ENCODE data around the gene MAGIX. TPM values are rescaled to one million over a fixed set of nuclear protein-coding genes. Genes with fewer than 3 reads are reported as not detected.

The MAGIX gene
- total RNA-seq, 1 experiment from 2014 or later = 1.9 TPM

- no peak overlapping the region for H2BK12ac ChIP-seq (ENCODE audit: insufficient read length, low read depth, low read length)
- H3K27ac Mint-ChIP-seq = no peak overlapping the region; a peak in 1 of 7 replicates
- H3K4me1 ChIP-seq (ENCODE audit: insufficient read depth, low read length) = no peaks in the 10 kb centered on the region
- no peak overlapping the region for H3K4ac ChIP-seq (ENCODE audit: low read depth, low read length)
- peaks cover 0 to 7% (median 4%) of the 10 kb centered on the region in 3 experiments; a peak in 2 of 7 replicates for H3K36me3 Mint-ChIP-seq (ENCODE audit: insufficient read depth in 1 of 3, low read depth in 3 of 3)
- H2AFZ ChIP-seq (ENCODE audit: low read length) = no peak overlapping the region
- H2AK5ac ChIP-seq (ENCODE audit: insufficient read length, low read length) = no peak overlapping the region
- no peak overlapping the region for H3K56ac ChIP-seq (ENCODE audit: insufficient read length, low read depth, low read length)
- H3K4me3 Mint-ChIP-seq = no peak overlapping the region
- no peaks in the 10 kb centered on the region for H3K79me1 ChIP-seq (ENCODE audit: insufficient read depth, low read depth, low read length, poor library complexity, severe bottlenecking)
- H3K4me2 ChIP-seq (ENCODE audit: insufficient read depth, insufficient read length, low read length) = no peak overlapping the region
- peak; percentile 73 for DNase-seq
- no peaks in the 10 kb centered on the region for H3K23me2 ChIP-seq (ENCODE audit: insufficient read length, low read depth, low read length, poor library complexity, severe bottlenecking)
- H4K5ac ChIP-seq (ENCODE audit: insufficient read length, low read depth, low read length) = no peak overlapping the region
- H3K14ac ChIP-seq (ENCODE audit: insufficient read depth, low read length) = no peak overlapping the region
- peaks cover 41% of the 10 kb centered on the region for H3K9me3 ChIP-seq (ENCODE audit: control insufficient read depth, low read depth, low read length)
- peaks cover 64 to 85% of the 10 kb centered on the region in 2 experiments for H3K9me3 Mint-ChIP-seq
- no peak overlapping the region for H2BK20ac ChIP-seq (ENCODE audit: low read depth, low read length, poor library complexity, severe bottlenecking)
- H2BK120ac ChIP-seq (ENCODE audit: low read depth, low read length, poor library complexity, severe bottlenecking) = no peak overlapping the region
- H4K8ac ChIP-seq (replicated peaks; ENCODE audit: insufficient read length, low read depth, low read length) = no peak overlapping the region
- H3K27me3 ChIP-seq (ENCODE audit: insufficient read depth, low read length) = no peaks in the 10 kb centered on the region
- no peaks in the 10 kb centered on the region for H4K20me1 ChIP-seq (ENCODE audit: control insufficient read depth, insufficient read depth, insufficient read length)
- no peak overlapping the region for H2BK5ac ChIP-seq (ENCODE audit: insufficient read length, low read length)
- H3K9ac ChIP-seq (ENCODE audit: extremely low read depth, insufficient read length, low read length) = no peak overlapping the region
- no peak overlapping the region for H3K18ac ChIP-seq (ENCODE audit: insufficient read length, low read depth, low read length)
- no peak overlapping the region for H3T11ph ChIP-seq (ENCODE audit: low read length)
- H2BK15ac ChIP-seq (ENCODE audit: low read depth, low read length) = no peak overlapping the region
- H4K91ac ChIP-seq (ENCODE audit: insufficient read length, low read depth, low read length) = no peak overlapping the region
- H3K79me2 ChIP-seq (ENCODE audit: insufficient read depth, low read length) = no peaks in the 10 kb centered on the region
- peaks cover 10% of the 10 kb centered on the region for H3K27me3 Mint-ChIP-seq (ENCODE audit: low read depth)
- TF ChIP-seq CTCF (conservative IDR thresholded peaks at IDR 0.05) = 0 out of 3 replicates have a peak, but pooled peaks have one; percentile 17
- no peak overlapping the region for H3K23ac ChIP-seq (ENCODE audit: insufficient read length, low read depth, low read length)
- H3K27ac ChIP-seq (ENCODE audit: insufficient read length, low read depth, low read length) = no peak overlapping the region
- WGBS (ENCODE audit: extremely low coverage, insufficient read length, low lambda C conversion rate) = no CpG with 5 or more reads among the region's 28 CpGs
- H3K4me1 Mint-ChIP-seq = peaks cover 0 to 13% of the 10 kb centered on the region in 2 experiments; a peak in 2 of 4 replicates
These were observed 47.1 kb downstream of the MAGIX start for GRCh38 chrX:49209434-49210251.

All from H9 (cell line).